Measurements from ENCODE around the gene HEPACAM. TPM values are rescaled to one million over a fixed set of nuclear protein-coding genes. Genes with fewer than 3 reads are reported as not detected.

HEPACAM gene
- polyA plus RNA-seq, 2 of the 4 experiments (the other 2 are of a cell fraction) = not detected

GRCh38 chr11:124892146-124892545 lies 43.7 kb downstream of the HEPACAM start:
- CTCF ChIA-PET = interaction anchor here (0.9 to 1.8 kb wide), 3 partner anchors 16 to 45 kb away, joined by 3 to 7 read pairs (median 4); partner anchors contain the start of gene HEPACAM
- TF ChIP-seq CBX2 (IDR thresholded peaks at IDR 0.05; ENCODE audit: borderline replicate concordance, low read depth) = no peak
- TF ChIP-seq ZNF302 (CRISPR knock-in tag; IDR thresholded peaks at IDR 0.05) = no peak
- TF ChIP-seq ZFP36 (IDR thresholded peaks at IDR 0.05; ENCODE audit: borderline replicate concordance, partially characterized antibody) = no peak
- no peak for TF ChIP-seq TFCP2L1 (CRISPR knock-in tag; IDR thresholded peaks at IDR 0.05)
- TF ChIP-seq HMGXB4 (CRISPR knock-in tag; IDR thresholded peaks at IDR 0.05; ENCODE audit: borderline replicate concordance) = no peak
- TF ChIP-seq EHMT2 (IDR thresholded peaks at IDR 0.05; ENCODE audit: low read depth) = no peak
- no peak for TF ChIP-seq RCOR1 (IDR thresholded peaks at IDR 0.05; ENCODE audit: low read depth, low read length)
- TF ChIP-seq JUNB (IDR thresholded peaks at IDR 0.05) = no peak
- WGBS (ENCODE audit: missing lambda C conversion rate) = 60% methylated on average over 2 of the region's 2 CpGs

GRCh38 chr11:124891373-124891861 lies 44.4 kb downstream of the HEPACAM start:
- H3K4me2 ChIP-seq = no peak overlapping the region
- FAIRE-seq (no peak), ATAC-seq (peak in 1 of 2 experiments; percentile 41; a peak in 2 of 6 replicates), DNase-seq (ENCODE audit: low read depth in 1 of 2, low spot score in 1 of 2) (no peak)
- no peaks in the 10 kb centered on the region for H3K9me3 ChIP-seq
- no peaks in the 10 kb centered on the region for H3K4me1 ChIP-seq
- ChIA-PET POLR2A (interaction anchor here (3.4 kb wide), 1 partner anchor 15 kb away, joined by 10 read pairs; no protein-coding TSS in a partner anchor), CTCF (interaction anchor here (0.8 to 1.9 kb wide), 7 partner anchors 9 to 150 kb away, joined by 3 to 9 read pairs (median 4); partner anchors contain the start of gene HEPACAM)
- no peak overlapping the region for H3K4me3 ChIP-seq
- 57% methylated on average over 9 of the region's 12 CpGs for WGBS (ENCODE audit: missing lambda C conversion rate)
- no peak overlapping the region for H3K27ac ChIP-seq
- TF ChIP-seq CHD2 (IDR thresholded peaks at IDR 0.05; ENCODE audit: low read length, partially characterized antibody) = no peak
- TF ChIP-seq KDM5A (IDR thresholded peaks at IDR 0.05) = no peak
- no peak for TF ChIP-seq HOXA7 (CRISPR knock-in tag; IDR thresholded peaks at IDR 0.05)
- no peak for TF ChIP-seq CTCF (IDR thresholded peaks at IDR 0.05)
- TF ChIP-seq FOXS1 (CRISPR knock-in tag; IDR thresholded peaks at IDR 0.05) = no peak
- TF ChIP-seq EHMT2 (IDR thresholded peaks at IDR 0.05; ENCODE audit: low read depth) = no peak
- TF ChIP-seq RAD21 (conservative IDR thresholded peaks at IDR 0.05 in 1 of 2, IDR thresholded peaks at IDR 0.05 in 1 of 2) = no peak
- no peak for TF ChIP-seq KDM1A (IDR thresholded peaks at IDR 0.05; ENCODE audit: low read depth)
- TF ChIP-seq CEBPB (IDR thresholded peaks at IDR 0.05) = no peak
- no peak for TF ChIP-seq POLR2AphosphoS2 (conservative IDR thresholded peaks at IDR 0.05; ENCODE audit: low read length)
- no peak for TF ChIP-seq HEYL (CRISPR knock-in tag; IDR thresholded peaks at IDR 0.05)
- TF ChIP-seq NFE2L2 (conservative IDR thresholded peaks at IDR 0.05; ENCODE audit: low read length) = no peak
- no peak for TF ChIP-seq ZNF302 (CRISPR knock-in tag; IDR thresholded peaks at IDR 0.05)
- TF ChIP-seq NPAS2 (CRISPR knock-in tag; IDR thresholded peaks at IDR 0.05; ENCODE audit: borderline replicate concordance) = no peak
- TF ChIP-seq REST (IDR thresholded peaks at IDR 0.05) = no peak
- TF ChIP-seq RNF2 (IDR thresholded peaks at IDR 0.05; ENCODE audit: borderline replicate concordance, low read depth) = no peak
- TF ChIP-seq TFCP2L1 (CRISPR knock-in tag; IDR thresholded peaks at IDR 0.05) = no peak
- no peak for TF ChIP-seq PBX3 (IDR thresholded peaks at IDR 0.05)
- TF ChIP-seq RARB (CRISPR knock-in tag; IDR thresholded peaks at IDR 0.05) = no peak

More at GRCh38 chr11:124892146-124892545, 43.7 kb downstream of the HEPACAM start:
- no peak overlapping the region for H3K4me2 ChIP-seq
- DNase-seq (ENCODE audit: low read depth in 1 of 2, low spot score in 1 of 2) (no peak), FAIRE-seq (no peak), ATAC-seq (no peak)
- H3K9me3 ChIP-seq = no peaks in the 10 kb centered on the region
- no peak overlapping the region for H3K27ac ChIP-seq
- H3K4me3 ChIP-seq = no peak overlapping the region
- H3K4me1 ChIP-seq = no peaks in the 10 kb centered on the region
- POLR2A ChIA-PET = interaction anchor here (3.4 kb wide), 1 partner anchor 16 kb away, joined by 10 read pairs; no protein-coding TSS in a partner anchor

All from A549 (cell line).